Measurements from ENCODE around the gene DPP6. TPM values are rescaled to one million over a fixed set of nuclear protein-coding genes. Genes with fewer than 3 reads are reported as not detected.

Gene DPP6
- total RNA-seq, 1 experiment from 2014 or later: not detected

DNA sequence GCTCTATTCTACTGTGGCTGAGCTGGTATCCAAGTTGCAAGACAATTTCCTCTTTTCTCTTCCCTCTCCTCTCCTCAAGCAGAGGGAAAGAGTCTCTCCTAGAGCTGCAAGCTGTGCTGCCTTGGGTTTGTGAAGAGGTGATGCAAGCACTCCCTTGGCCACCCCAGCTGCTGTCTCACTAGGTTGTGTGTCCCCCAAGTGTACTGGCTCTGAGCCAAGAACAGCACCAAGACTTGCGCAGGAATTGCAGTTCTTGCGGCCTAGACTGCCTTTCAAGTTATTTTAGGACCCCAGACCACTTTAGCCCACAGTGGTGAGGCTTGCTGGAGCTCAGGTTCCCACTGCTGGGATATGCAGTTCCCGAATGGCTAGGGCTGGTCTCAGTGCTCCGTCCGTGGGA, 411.6 kb downstream of the DPP6 start:
- no TSS peak for BruUV-seq (replicated peaks)
- H3K27me3 ChIP-seq (ENCODE audit: control insufficient read depth, insufficient read depth, low read length): no peaks in the 10 kb centered on the region
- CTCF ChIA-PET: no interaction called here

DNA sequence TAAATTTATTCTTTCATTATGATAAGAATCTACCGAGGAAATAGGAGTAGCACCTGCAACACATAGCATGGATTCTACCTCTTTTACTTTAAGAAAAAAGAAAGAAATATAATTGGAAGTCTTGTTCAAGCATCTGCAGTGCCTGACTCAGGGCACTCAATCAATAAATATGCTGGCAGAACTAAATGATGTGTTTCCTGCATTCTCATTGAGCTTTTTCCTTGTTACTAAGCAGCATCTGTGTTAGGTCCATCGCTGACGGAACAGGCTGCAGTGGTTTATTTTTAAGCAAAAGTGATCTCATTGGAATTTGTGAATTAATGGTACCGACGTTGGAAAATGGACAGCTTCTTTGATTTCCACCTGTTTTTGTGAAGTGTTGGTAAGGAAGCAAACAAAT, 417.5 kb downstream of the DPP6 start:
- Histone ChIP-seq H3K9me3 (ENCODE audit: control insufficient read depth, insufficient read depth, low read depth, low read length) (no peaks in the 10 kb centered on the region), H3K4me1 (ENCODE audit: control insufficient read depth, insufficient read depth, low read length) (no peaks in the 10 kb centered on the region), H3K27ac (ENCODE audit: low read length) (no peak overlapping the region), H3K36me3 (ENCODE audit: control insufficient read depth, insufficient read depth, low read length) (no peaks in the 10 kb centered on the region), H3K27me3 (ENCODE audit: control insufficient read depth, insufficient read depth, low read length) (no peaks in the 10 kb centered on the region), H3K4me3 (ENCODE audit: low read depth in 2 of 2, low read length in 2 of 2) (no peak overlapping the region)
- in situ Hi-C loops (cut with HindIII; ENCODE audit: low pct_unique_long_range_greater_than_20kb, low sequenced_read_pairs) (no loop called here), intact Hi-C loops (cut with micrococcal nuclease; ENCODE audit: unreplicated experiment) (no loop called here)
- DNase-seq (ENCODE audit: low read depth, low spot score): no peak
- POLR2A ChIA-PET: no interaction called here
- no TSS peak for BruUV-seq (replicated peaks)
- TF ChIP-seq SIN3A (IDR thresholded peaks at IDR 0.05; ENCODE audit: borderline replicate concordance, insufficient read depth, low read depth, low read length): no peak
- TF ChIP-seq, protein P1, sequence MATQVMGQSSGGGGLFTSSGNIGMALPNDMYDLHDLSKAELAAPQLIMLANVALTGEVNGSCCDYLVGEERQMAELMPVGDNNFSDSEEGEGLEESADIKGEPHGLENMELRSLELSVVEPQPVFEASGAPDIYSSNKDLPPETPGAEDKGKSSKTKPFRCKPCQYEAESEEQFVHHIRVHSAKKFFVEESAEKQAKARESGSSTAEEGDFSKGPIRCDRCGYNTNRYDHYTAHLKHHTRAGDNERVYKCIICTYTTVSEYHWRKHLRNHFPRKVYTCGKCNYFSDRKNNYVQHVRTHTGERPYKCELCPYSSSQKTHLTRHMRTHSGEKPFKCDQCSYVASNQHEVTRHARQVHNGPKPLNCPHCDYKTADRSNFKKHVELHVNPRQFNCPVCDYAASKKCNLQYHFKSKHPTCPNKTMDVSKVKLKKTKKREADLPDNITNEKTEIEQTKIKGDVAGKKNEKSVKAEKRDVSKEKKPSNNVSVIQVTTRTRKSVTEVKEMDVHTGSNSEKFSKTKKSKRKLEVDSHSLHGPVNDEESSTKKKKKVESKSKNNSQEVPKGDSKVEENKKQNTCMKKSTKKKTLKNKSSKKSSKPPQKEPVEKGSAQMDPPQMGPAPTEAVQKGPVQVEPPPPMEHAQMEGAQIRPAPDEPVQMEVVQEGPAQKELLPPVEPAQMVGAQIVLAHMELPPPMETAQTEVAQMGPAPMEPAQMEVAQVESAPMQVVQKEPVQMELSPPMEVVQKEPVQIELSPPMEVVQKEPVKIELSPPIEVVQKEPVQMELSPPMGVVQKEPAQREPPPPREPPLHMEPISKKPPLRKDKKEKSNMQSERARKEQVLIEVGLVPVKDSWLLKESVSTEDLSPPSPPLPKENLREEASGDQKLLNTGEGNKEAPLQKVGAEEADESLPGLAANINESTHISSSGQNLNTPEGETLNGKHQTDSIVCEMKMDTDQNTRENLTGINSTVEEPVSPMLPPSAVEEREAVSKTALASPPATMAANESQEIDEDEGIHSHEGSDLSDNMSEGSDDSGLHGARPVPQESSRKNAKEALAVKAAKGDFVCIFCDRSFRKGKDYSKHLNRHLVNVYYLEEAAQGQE (IDR thresholded peaks at IDR 0.05; ENCODE audit: insufficient read depth in 1 of 2, low read depth in 2 of 2, low read length in 1 of 2): no peak
- TF ChIP-seq, protein P2, sequence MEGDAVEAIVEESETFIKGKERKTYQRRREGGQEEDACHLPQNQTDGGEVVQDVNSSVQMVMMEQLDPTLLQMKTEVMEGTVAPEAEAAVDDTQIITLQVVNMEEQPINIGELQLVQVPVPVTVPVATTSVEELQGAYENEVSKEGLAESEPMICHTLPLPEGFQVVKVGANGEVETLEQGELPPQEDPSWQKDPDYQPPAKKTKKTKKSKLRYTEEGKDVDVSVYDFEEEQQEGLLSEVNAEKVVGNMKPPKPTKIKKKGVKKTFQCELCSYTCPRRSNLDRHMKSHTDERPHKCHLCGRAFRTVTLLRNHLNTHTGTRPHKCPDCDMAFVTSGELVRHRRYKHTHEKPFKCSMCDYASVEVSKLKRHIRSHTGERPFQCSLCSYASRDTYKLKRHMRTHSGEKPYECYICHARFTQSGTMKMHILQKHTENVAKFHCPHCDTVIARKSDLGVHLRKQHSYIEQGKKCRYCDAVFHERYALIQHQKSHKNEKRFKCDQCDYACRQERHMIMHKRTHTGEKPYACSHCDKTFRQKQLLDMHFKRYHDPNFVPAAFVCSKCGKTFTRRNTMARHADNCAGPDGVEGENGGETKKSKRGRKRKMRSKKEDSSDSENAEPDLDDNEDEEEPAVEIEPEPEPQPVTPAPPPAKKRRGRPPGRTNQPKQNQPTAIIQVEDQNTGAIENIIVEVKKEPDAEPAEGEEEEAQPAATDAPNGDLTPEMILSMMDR (IDR thresholded peaks at IDR 0.05): no peak
- TF ChIP-seq TCF7L2 (IDR thresholded peaks at IDR 0.05; ENCODE audit: low read depth, low read length): no peak
- TF ChIP-seq POLR2AphosphoS5 (IDR thresholded peaks at IDR 0.05; ENCODE audit: low read depth, low read length): no peak
- ATAC-seq: no peak
- CTCF ChIA-PET: no interaction called here

More for the DNA sequence above, 411.6 kb downstream of the DPP6 start:
- intact Hi-C loops (cut with micrococcal nuclease; ENCODE audit: unreplicated experiment): no loop called here
- Histone ChIP-seq H3K9me3 (ENCODE audit: control insufficient read depth, insufficient read depth, low read depth, low read length) (no peaks in the 10 kb centered on the region), H3K4me3 (ENCODE audit: low read depth in 2 of 2, low read length in 2 of 2) (no peak overlapping the region), H3K27ac (ENCODE audit: low read length) (no peak overlapping the region), H3K4me1 (ENCODE audit: control insufficient read depth, insufficient read depth, low read length) (no peaks in the 10 kb centered on the region), H3K36me3 (ENCODE audit: control insufficient read depth, insufficient read depth, low read length) (no peaks in the 10 kb centered on the region)
- POLR2A ChIA-PET: no interaction called here
- TF ChIP-seq, protein P1 (IDR thresholded peaks at IDR 0.05; ENCODE audit: insufficient read depth in 1 of 2, low read depth in 2 of 2, low read length in 1 of 2): no peak
- TF ChIP-seq, protein P2 (IDR thresholded peaks at IDR 0.05): no peak
- TF ChIP-seq TCF7L2 (IDR thresholded peaks at IDR 0.05; ENCODE audit: low read depth, low read length) (no peak), SIN3A (IDR thresholded peaks at IDR 0.05; ENCODE audit: borderline replicate concordance, insufficient read depth, low read depth, low read length) (no peak), POLR2AphosphoS5 (IDR thresholded peaks at IDR 0.05; ENCODE audit: low read depth, low read length) (no peak)
- DNase-seq (ENCODE audit: low read depth, low spot score) (no peak), ATAC-seq (no peak)
- in situ Hi-C loops (cut with HindIII; ENCODE audit: low pct_unique_long_range_greater_than_20kb, low sequenced_read_pairs): no loop called here

Measured in Panc1 (cell line).